WTC11 (cell line): ENCODE data around the gene MFF. TPM values are rescaled to one million over a fixed set of nuclear protein-coding genes. Genes with fewer than 3 reads are reported as not detected.

Experiments
- ATAC-seq: fragments of 200-7000 bp; cut with Tn5 transposase; 2 replicates; pipeline ENCODE4 v1.10.0; 2021; ENCODE audit warnings: mild to moderate bottlenecking, moderate library complexity
- CTCF ChIA-PET: fragments of 300-600 bp; sonication (Branson Sonifier 250); formaldehyde crosslinking; loops from one replicate; lab custom pipeline; 2021; ENCODE audit warnings: antibody characterized with exemption; lab: Charles Lee
- POLR2A ChIA-PET: fragments of 350-600 bp; sonication (Branson Sonifier 250); formaldehyde crosslinking; loops from one replicate; lab custom pipeline; 2021; ENCODE audit warnings: antibody characterized with exemption; lab: Charles Lee
- DNase-seq: peaks from one replicate; pipeline ENCODE4 v3.0.0; 2021; ENCODE audit warnings: low spot score
- H3K27ac Mint-ChIP-seq: 2 replicates; pipeline ENCODE4 v1.8.0; 2021; ENCODE audit warnings: mixed read lengths
- H3K27me3 Mint-ChIP-seq: 2 replicates; pipeline ENCODE4 v1.8.0; 2021; ENCODE audit warnings: low read depth, mild to moderate bottlenecking, moderate library complexity, mixed read lengths
- H3K36me3 Mint-ChIP-seq: 2 replicates; pipeline ENCODE4 v1.8.0; 2021; ENCODE audit warnings: mixed read lengths
- H3K4me1 Mint-ChIP-seq: 2 replicates; pipeline ENCODE4 v1.8.0; 2022; ENCODE audit warnings: mixed read lengths
- H3K4me3 Mint-ChIP-seq: 2 replicates; pipeline ENCODE4 v1.8.0; 2021; ENCODE audit warnings: mild to moderate bottlenecking, moderate library complexity, mixed read lengths
- H3K9me3 Mint-ChIP-seq: 2 replicates; pipeline ENCODE4 v1.8.0; 2021; ENCODE audit warnings: mixed read lengths
- ATF1 ChIP-seq: sonication (generic); formaldehyde crosslinking; IDR thresholded peaks from 2 replicates; pipeline ENCODE4 v1.8.1; 2023; ENCODE audit warnings: mild to moderate bottlenecking, moderate library complexity, missing genetic modification reagents
- CBFB ChIP-seq: sonication (generic); formaldehyde crosslinking; IDR thresholded peaks from 2 replicates; pipeline ENCODE4 v1.8.1; 2022; ENCODE audit warnings: mild to moderate bottlenecking, low read depth, missing genetic modification reagents
- CREM ChIP-seq: sonication (generic); formaldehyde crosslinking; IDR thresholded peaks from 2 replicates; pipeline ENCODE4 v1.8.1; 2022; ENCODE audit warnings: mild to moderate bottlenecking, missing genetic modification reagents, moderate library complexity
- ELF4 ChIP-seq: sonication (generic); formaldehyde crosslinking; IDR thresholded peaks from 2 replicates; pipeline ENCODE4 v1.8.1; 2022; ENCODE audit warnings: low read depth, mild to moderate bottlenecking, moderate library complexity, missing genetic modification reagents
- ETV6 ChIP-seq: sonication (generic); formaldehyde crosslinking; IDR thresholded peaks from 2 replicates; pipeline ENCODE4 v1.8.1; 2022; ENCODE audit warnings: mild to moderate bottlenecking, missing genetic modification reagents
- FOXJ3 ChIP-seq: sonication (generic); formaldehyde crosslinking; IDR thresholded peaks from 2 replicates; pipeline ENCODE4 v1.9.0; 2021; ENCODE audit warnings: missing genetic modification reagents, mild to moderate bottlenecking, borderline replicate concordance
- FOXK1 ChIP-seq: sonication (generic); formaldehyde crosslinking; IDR thresholded peaks from 2 replicates; pipeline ENCODE4 v1.8.0; 2022; ENCODE audit warnings: mild to moderate bottlenecking, moderate library complexity, missing genetic modification reagents
- GABPB1 ChIP-seq: sonication (generic); formaldehyde crosslinking; IDR thresholded peaks from 2 replicates; pipeline ENCODE4 v1.8.1; 2023; ENCODE audit warnings: mild to moderate bottlenecking, missing genetic modification reagents
- GRHL2 ChIP-seq: fragments of 250-450 bp; sonication (Bioruptor Pico); IDR thresholded peaks from 2 replicates; pipeline ENCODE4 v1.8.0; 2022; ENCODE audit warnings: mild to moderate bottlenecking, moderate library complexity; ENCODE audit not compliant: insufficient replicate concordance, severe bottlenecking
- MXD4 ChIP-seq: fragments of 250-450 bp; sonication (Bioruptor Pico); IDR thresholded peaks from 2 replicates; pipeline ENCODE4 v1.8.0; 2021; ENCODE audit warnings: mild to moderate bottlenecking, moderate library complexity, borderline replicate concordance
- NFE2L1 ChIP-seq: sonication (generic); formaldehyde crosslinking; IDR thresholded peaks from 2 replicates; pipeline ENCODE4 v1.8.1; 2023; ENCODE audit warnings: missing genetic modification reagents
- PRRX2 ChIP-seq: fragments of 250-450 bp; sonication (Bioruptor Pico); IDR thresholded peaks from 2 replicates; pipeline ENCODE4 v1.8.0; 2021; ENCODE audit warnings: mild to moderate bottlenecking
- SMAD4 ChIP-seq: sonication (generic); formaldehyde crosslinking; IDR thresholded peaks from 2 replicates; pipeline ENCODE4 v1.8.0; 2022; ENCODE audit warnings: mild to moderate bottlenecking, missing genetic modification reagents
- TEAD4 ChIP-seq: sonication (generic); formaldehyde crosslinking; IDR thresholded peaks from 2 replicates; pipeline ENCODE4 v1.8.0; 2022; ENCODE audit warnings: mild to moderate bottlenecking, missing genetic modification reagents
- TP53 ChIP-seq: sonication (generic); formaldehyde crosslinking; IDR thresholded peaks from 2 replicates; pipeline ENCODE4 v1.8.1; 2023; ENCODE audit warnings: mild to moderate bottlenecking, missing genetic modification reagents
- ZNF317 ChIP-seq: sonication (generic); formaldehyde crosslinking; IDR thresholded peaks from 2 replicates; pipeline ENCODE4 v1.8.1; 2023; ENCODE audit warnings: low read depth, mild to moderate bottlenecking, moderate library complexity, missing genetic modification reagents, borderline replicate concordance
- ZNF423 ChIP-seq: fragments of 250-450 bp; sonication (Bioruptor Pico); IDR thresholded peaks from 2 replicates; pipeline ENCODE4 v2.1.2; 2022; ENCODE audit warnings: mild to moderate bottlenecking, moderate library complexity
- ZNF671 ChIP-seq: fragments of 250-450 bp; sonication (Bioruptor Pico); IDR thresholded peaks from 2 replicates; pipeline ENCODE4 v1.8.0; 2021; ENCODE audit warnings: mild to moderate bottlenecking
- total RNA-seq: library from RNA; stranded (reverse); gene quantifications from 3 replicates; pipeline ENCODE4 v1.2.3, GENCODE V29; 2021
- TF ChIP-seq, protein P1 (sequence below): sonication (generic); formaldehyde crosslinking; IDR thresholded peaks from 2 replicates; pipeline ENCODE4 v1.8.1; 2023; ENCODE audit warnings: mild to moderate bottlenecking, missing genetic modification reagents, moderate library complexity
- TF ChIP-seq, protein P2 (sequence below): sonication (generic); formaldehyde crosslinking; conservative IDR thresholded peaks from 2 replicates; pipeline ENCODE4 v1.8.1; 2023; ENCODE audit warnings: mild to moderate bottlenecking, low read depth, missing genetic modification reagents, moderate library complexity
- TF ChIP-seq, protein P3 (sequence below): sonication (generic); formaldehyde crosslinking; IDR thresholded peaks from 2 replicates; pipeline ENCODE4 v1.8.0; 2022; ENCODE audit warnings: mild to moderate bottlenecking, missing genetic modification reagents
- TF ChIP-seq, protein P4 (sequence below): fragments of 250-450 bp; sonication (Bioruptor Pico); IDR thresholded peaks from 2 replicates; pipeline ENCODE4 v1.9.0; 2021; ENCODE audit warnings: mild to moderate bottlenecking

Gene MFF
- total RNA-seq, 1 experiment from 2014 or later = 78.5 TPM

DNA sequence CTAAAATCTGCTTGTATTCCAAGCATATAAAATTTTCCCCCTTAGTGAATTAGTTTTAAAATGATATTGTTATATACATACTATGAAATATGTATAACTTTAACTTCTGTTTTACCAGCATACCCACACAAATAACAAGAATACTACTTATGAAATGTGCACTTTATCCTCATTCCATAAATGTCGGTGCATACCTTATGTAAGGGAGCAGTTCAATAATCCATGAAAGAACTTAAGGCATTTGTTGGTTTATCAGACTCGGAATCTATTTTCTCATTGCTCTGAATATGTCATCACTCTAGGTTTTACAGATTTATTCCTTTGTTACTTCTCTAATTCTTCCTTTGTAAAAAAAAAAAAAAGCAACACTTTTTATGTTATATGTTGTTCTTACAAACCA is 12.5 kb upstream of the MFF start:
- DNase-seq = no peak

DNA sequence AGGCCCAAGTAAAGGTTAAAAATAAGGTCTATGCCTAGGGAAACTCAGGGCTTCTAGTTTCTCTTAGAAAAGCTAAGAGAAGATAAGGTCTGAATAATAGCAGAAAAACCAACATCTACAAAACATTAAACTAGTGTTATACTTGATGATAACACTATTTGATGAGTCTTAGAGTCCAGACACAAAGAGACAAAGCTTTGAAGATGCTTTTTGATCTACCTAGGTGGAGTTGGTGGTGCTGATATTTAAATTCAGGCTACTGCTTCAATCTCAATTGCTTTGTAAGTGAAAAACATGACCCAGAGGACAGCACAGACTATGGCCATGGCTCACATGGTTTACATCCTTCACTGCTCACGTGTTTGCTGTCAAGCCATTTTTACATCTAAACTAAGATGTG is 11.7 kb upstream of the MFF start:
- ATAC-seq = no peak

More for the DNA sequence above, 12.5 kb upstream of the MFF start:
- TF ChIP-seq, protein P1, sequence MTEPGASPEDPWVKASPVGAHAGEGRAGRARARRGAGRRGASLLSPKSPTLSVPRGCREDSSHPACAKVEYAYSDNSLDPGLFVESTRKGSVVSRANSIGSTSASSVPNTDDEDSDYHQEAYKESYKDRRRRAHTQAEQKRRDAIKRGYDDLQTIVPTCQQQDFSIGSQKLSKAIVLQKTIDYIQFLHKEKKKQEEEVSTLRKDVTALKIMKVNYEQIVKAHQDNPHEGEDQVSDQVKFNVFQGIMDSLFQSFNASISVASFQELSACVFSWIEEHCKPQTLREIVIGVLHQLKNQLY (CRISPR knock-in tag) = no peak
- TF ChIP-seq ETV6 (CRISPR knock-in tag) = no peak
- TF ChIP-seq, protein P2, sequence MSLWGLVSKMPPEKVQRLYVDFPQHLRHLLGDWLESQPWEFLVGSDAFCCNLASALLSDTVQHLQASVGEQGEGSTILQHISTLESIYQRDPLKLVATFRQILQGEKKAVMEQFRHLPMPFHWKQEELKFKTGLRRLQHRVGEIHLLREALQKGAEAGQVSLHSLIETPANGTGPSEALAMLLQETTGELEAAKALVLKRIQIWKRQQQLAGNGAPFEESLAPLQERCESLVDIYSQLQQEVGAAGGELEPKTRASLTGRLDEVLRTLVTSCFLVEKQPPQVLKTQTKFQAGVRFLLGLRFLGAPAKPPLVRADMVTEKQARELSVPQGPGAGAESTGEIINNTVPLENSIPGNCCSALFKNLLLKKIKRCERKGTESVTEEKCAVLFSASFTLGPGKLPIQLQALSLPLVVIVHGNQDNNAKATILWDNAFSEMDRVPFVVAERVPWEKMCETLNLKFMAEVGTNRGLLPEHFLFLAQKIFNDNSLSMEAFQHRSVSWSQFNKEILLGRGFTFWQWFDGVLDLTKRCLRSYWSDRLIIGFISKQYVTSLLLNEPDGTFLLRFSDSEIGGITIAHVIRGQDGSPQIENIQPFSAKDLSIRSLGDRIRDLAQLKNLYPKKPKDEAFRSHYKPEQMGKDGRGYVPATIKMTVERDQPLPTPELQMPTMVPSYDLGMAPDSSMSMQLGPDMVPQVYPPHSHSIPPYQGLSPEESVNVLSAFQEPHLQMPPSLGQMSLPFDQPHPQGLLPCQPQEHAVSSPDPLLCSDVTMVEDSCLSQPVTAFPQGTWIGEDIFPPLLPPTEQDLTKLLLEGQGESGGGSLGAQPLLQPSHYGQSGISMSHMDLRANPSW (CRISPR knock-in tag) = no peak
- TF ChIP-seq CBFB (CRISPR knock-in tag) = no peak
- no peak for TF ChIP-seq TP53 (CRISPR knock-in tag)
- no peak for TF ChIP-seq CREM
- no peak for TF ChIP-seq FOXK1
- TF ChIP-seq ZNF671 (CRISPR knock-in tag) = no peak
- no peak for TF ChIP-seq SMAD4 (CRISPR knock-in tag)
- TF ChIP-seq, protein P3, sequence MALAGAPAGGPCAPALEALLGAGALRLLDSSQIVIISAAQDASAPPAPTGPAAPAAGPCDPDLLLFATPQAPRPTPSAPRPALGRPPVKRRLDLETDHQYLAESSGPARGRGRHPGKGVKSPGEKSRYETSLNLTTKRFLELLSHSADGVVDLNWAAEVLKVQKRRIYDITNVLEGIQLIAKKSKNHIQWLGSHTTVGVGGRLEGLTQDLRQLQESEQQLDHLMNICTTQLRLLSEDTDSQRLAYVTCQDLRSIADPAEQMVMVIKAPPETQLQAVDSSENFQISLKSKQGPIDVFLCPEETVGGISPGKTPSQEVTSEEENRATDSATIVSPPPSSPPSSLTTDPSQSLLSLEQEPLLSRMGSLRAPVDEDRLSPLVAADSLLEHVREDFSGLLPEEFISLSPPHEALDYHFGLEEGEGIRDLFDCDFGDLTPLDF (CRISPR knock-in tag) = no peak
- TF ChIP-seq GABPB1 (CRISPR knock-in tag) = no peak
- TF ChIP-seq PRRX2 (CRISPR knock-in tag) = no peak
- H3K27me3 Mint-ChIP-seq = no peaks in the 10 kb centered on the region
- peaks cover 9% of the 10 kb centered on the region for H3K4me1 Mint-ChIP-seq
- H3K36me3 Mint-ChIP-seq = peaks cover 1% of the 10 kb centered on the region
- H3K27ac Mint-ChIP-seq = no peak overlapping the region
- no peak overlapping the region for H3K4me3 Mint-ChIP-seq
- no peak for ATAC-seq
- peaks cover 11% of the 10 kb centered on the region for H3K9me3 Mint-ChIP-seq
- POLR2A ChIA-PET = no interaction called here
- CTCF ChIA-PET = no interaction called here

DNA sequence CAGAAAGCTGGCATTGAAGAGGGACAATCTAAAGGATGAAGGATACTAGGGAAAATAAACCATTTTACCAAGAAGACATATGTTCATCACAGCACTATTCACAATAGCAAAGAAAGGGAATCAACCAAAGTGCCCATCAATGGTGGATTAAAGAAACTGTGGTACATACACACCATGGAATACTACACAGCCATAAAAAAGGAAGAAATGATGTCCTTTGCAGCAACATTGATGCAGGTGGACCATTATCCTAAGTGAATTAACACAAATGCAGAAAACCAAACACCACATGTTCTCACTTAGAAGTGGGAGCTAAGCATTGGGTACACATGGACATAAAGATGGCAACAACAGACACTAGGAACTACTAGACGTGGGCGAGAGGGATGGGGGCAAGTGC is 7.2 kb upstream of the MFF start:
- no peak for TF ChIP-seq NFE2L1 (CRISPR knock-in tag)
- TF ChIP-seq TEAD4 (CRISPR knock-in tag) = no peak
- no peak for TF ChIP-seq ELF4 (CRISPR knock-in tag)
- no peak for TF ChIP-seq ATF1 (CRISPR knock-in tag)
- Mint-ChIP-seq H3K4me1 (no peaks in the 10 kb centered on the region), H3K9me3 (peaks cover 47% of the 10 kb centered on the region), H3K27me3 (peaks cover 5% of the 10 kb centered on the region; the same call in 1 of the 2 replicates), H3K4me3 (no peak overlapping the region), H3K27ac (no peak overlapping the region), H3K36me3 (peaks cover 37% of the 10 kb centered on the region)
- no peak for DNase-seq
- ChIA-PET POLR2A (no interaction called here), CTCF (no interaction called here)
- ATAC-seq = no peak

More for the DNA sequence above, 11.7 kb upstream of the MFF start:
- ChIA-PET POLR2A (no interaction called here), CTCF (no interaction called here)
- Mint-ChIP-seq H3K9me3 (peaks cover 15% of the 10 kb centered on the region), H3K27ac (no peak overlapping the region), H3K27me3 (no peaks in the 10 kb centered on the region), H3K4me3 (no peak overlapping the region), H3K4me1 (peaks cover 9% of the 10 kb centered on the region), H3K36me3 (peaks cover 6% of the 10 kb centered on the region)
- DNase-seq = no peak
- TF ChIP-seq ZNF317 (CRISPR knock-in tag) = no peak
- TF ChIP-seq, protein P4, sequence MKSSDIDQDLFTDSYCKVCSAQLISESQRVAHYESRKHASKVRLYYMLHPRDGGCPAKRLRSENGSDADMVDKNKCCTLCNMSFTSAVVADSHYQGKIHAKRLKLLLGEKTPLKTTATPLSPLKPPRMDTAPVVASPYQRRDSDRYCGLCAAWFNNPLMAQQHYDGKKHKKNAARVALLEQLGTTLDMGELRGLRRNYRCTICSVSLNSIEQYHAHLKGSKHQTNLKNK (CRISPR knock-in tag) = no peak
- no peak for TF ChIP-seq ZNF423 (CRISPR knock-in tag)
- no peak for TF ChIP-seq FOXJ3 (CRISPR knock-in tag)
- TF ChIP-seq GRHL2 (CRISPR knock-in tag) = no peak
- no peak for TF ChIP-seq MXD4 (CRISPR knock-in tag)
